Lung (tissue), 16 donors: ENCODE results near the gene TUBA1C. TPM values are rescaled to one million over a fixed set of nuclear protein-coding genes. Genes with fewer than 3 reads are reported as not detected.
A peak's percentile ranks its signal among the peaks of the same experiment; 100 is the strongest.

Experiments used
- ATAC-seq: fragments of 200-7000 bp; cut with Tn5 transposase; one replicate; pipeline ENCODE4 v1.9.1; 2020; ENCODE audit warnings: moderate number of reproducible peaks; ENCODE audit not compliant: insufficient read depth, low FRiP score
- DNase-seq, 3 donors: peaks; one replicate each; pipeline ENCODE4 v3.0.0-alpha.2; 2013 to 2017
- H3K27ac ChIP-seq, 2 donors: one replicate each; pipeline ENCODE4 v1.5.1; 2013; ENCODE audit warnings: mild to moderate bottlenecking in 2 of 2, moderate library complexity in 2 of 2, control low read depth in 1 of 2, inconsistent platforms in 1 of 2, low read depth in 1 of 2, low read length in 1 of 2
- H3K27me3 ChIP-seq, 3 donors: one replicate each; pipeline ENCODE4 v1.5.1; 2013; ENCODE audit warnings: low read length in 2 of 3; ENCODE audit not compliant: control insufficient read depth in 3 of 3, insufficient read depth in 3 of 3
- H3K36me3 ChIP-seq, 4 donors: one replicate each; pipeline ENCODE4 v1.5.1; 2013; ENCODE audit warnings: low read length in 4 of 4, mild to moderate bottlenecking in 1 of 4, moderate library complexity in 1 of 4; ENCODE audit not compliant: control insufficient read depth in 4 of 4, insufficient read depth in 4 of 4
- H3K4me1 ChIP-seq, 5 donors: one replicate each; pipeline ENCODE4 v1.5.1; 2013; ENCODE audit warnings: low read length in 5 of 5, mild to moderate bottlenecking in 2 of 5, moderate library complexity in 1 of 5; ENCODE audit not compliant: control insufficient read depth in 5 of 5, insufficient read depth in 5 of 5
- H3K4me3 ChIP-seq: one replicate; pipeline ENCODE4 v1.5.1; 2013; ENCODE audit warnings: mild to moderate bottlenecking, control low read depth, moderate library complexity
- H3K9ac ChIP-seq, 2 donors: one replicate each; pipeline ENCODE4 v1.5.1; 2013; ENCODE audit warnings: low read length in 2 of 2, control low read depth in 1 of 2; ENCODE audit not compliant: insufficient read depth in 1 of 2
- H3K9me3 ChIP-seq, 4 donors: one replicate each; pipeline ENCODE4 v1.5.1; 2013; ENCODE audit warnings: low read length in 3 of 4, mild to moderate bottlenecking in 1 of 4, moderate library complexity in 1 of 4; ENCODE audit not compliant: control insufficient read depth in 4 of 4, insufficient read depth in 3 of 4
- CTCF ChIP-seq: IDR thresholded peaks from 2 replicates; pipeline ENCODE4 v1.5.1; 2012; ENCODE audit warnings: mild to moderate bottlenecking; ENCODE audit errors: control extremely low read depth, extremely low read depth
- WGBS, 2 donors: extraction: QIAGEN DNeasy Blood & Tissue Kit; methylation state at CpG; one replicate each; pipeline ENCODE4 v1.1.7; 2013; 5-methylcytosine and 5-hydroxymethylcytosine counted together
- long read RNA-seq, 5 donors: transcript quantifications; one replicate each; lab custom pipeline, GENCODE V29; 2026
- polyA plus RNA-seq, 2 donors: library from polyadenylated mRNA; stranded (reverse); fragments of 200-250 nt; gene quantifications; one replicate each; pipeline ENCODE4 v1.2.1, GENCODE V29; 2013
- total RNA-seq, 2 donors: library from RNA; depleted of rRNA in 1 of 2; stranded (reverse); fragments of >200 nt in 1 of 2; gene quantifications; one replicate each; pipeline ENCODE4 v1.2.1, GENCODE V29; 2014 to 2021
- donor health status: control.
- donor health status: control.
- donor health status: Bipolar disorder and iron deficiency.
- donor health status: healthy.
- donor health status: DM: yes; HTN: yes; CAD: no.

The TUBA1C gene
- total RNA-seq, result 100 to 1,000 TPM in 1 of 2 donors, 10 to 100 TPM in 1; 54.3 to 224 TPM
- 100 to 1,000 TPM; 179 to 593 TPM for polyA plus RNA-seq
- long read RNA-seq, donor 1, transcript TUBA1C-201 (4 exons, 3,001 nt), result major isoform, 56 of 1,387 reads
- long read RNA-seq, donor 1, partial matches to known transcripts, result 1,020 of 1,387 reads
- long read RNA-seq, donor 1, other reads (novel, unspliced or antisense), result 310 of 1,387 reads
- long read RNA-seq, donor 2, transcript TUBA1C-201 (4 exons, 3,001 nt), result major isoform, 19 of 73 reads
- long read RNA-seq, donor 2, partial matches to known transcripts, result 9 of 73 reads
- long read RNA-seq, donor 2, other reads (novel, unspliced or antisense), result 42 of 73 reads
- long read RNA-seq, donor 3, transcript TUBA1C-201 (4 exons, 3,001 nt), result major isoform, 24 of 457 reads
- long read RNA-seq, donor 3, partial matches to known transcripts, result 391 of 457 reads
- long read RNA-seq, donor 3, other reads (novel, unspliced or antisense), result 41 of 457 reads
- long read RNA-seq, donor 4, transcript TUBA1C-203 (2 exons, 1,105 nt), result minor isoform, 5 of 843 reads
- long read RNA-seq, donor 4, transcript TUBA1C-201 (4 exons, 3,001 nt), result major isoform, 27 of 843 reads
- long read RNA-seq, donor 4, partial matches to known transcripts, result 550 of 843 reads
- long read RNA-seq, donor 4, other reads (novel, unspliced or antisense), result 259 of 843 reads
- long read RNA-seq, donor 5, transcript TUBA1C-201 (4 exons, 3,001 nt), result major isoform, 53 of 1,566 reads
- long read RNA-seq, donor 5, partial matches to known transcripts, result 1,179 of 1,566 reads
- long read RNA-seq, donor 5, other reads (novel, unspliced or antisense), result 330 of 1,566 reads

GRCh38 chr12:49264873-49265792, at the start of gene TUBA1C:
Gene TUBA1C (plus strand): TSS chr12:49265082. CDS start chr12:49265182, 100 bp downstream.
- peak within 1 kb of the TSS; percentile 88 to 99 for H3K27ac ChIP-seq
- no peaks in the 10 kb centered on the region for H3K27me3 ChIP-seq
- peaks cover 2 to 13% (median 6%) of the 10 kb centered on the region in 4 donors for H3K36me3 ChIP-seq
- no peak for TF ChIP-seq CTCF
- H3K4me1 ChIP-seq, result peaks cover 0 to 6% (median 1%) of the 10 kb centered on the region in 5 donors
- 1% methylated on average over 59 to 61 of the region's 61 CpGs for WGBS, 2 donors
- peak; percentile 92 for ATAC-seq
- peak; percentile 93 to 96 (median 93) for DNase-seq
- peak within 1 kb of the TSS; percentile 88 for H3K4me3 ChIP-seq
- H3K9me3 ChIP-seq, result no peaks in the 10 kb centered on the region
- H3K9ac ChIP-seq, result peak within 1 kb of the TSS in 1 of 2 donors; percentile 78

GRCh38 chr12:49219417-49220026, 45.4 kb upstream of the TUBA1C start:
- peaks cover 0 to 15% (median under 1%) of the 10 kb centered on the region in 5 donors for H3K4me1 ChIP-seq
- no peak overlapping the region for H3K4me3 ChIP-seq
- no peak overlapping the region for H3K9ac ChIP-seq
- H3K27me3 ChIP-seq, result no peaks in the 10 kb centered on the region
- H3K9me3 ChIP-seq, result no peaks in the 10 kb centered on the region
- WGBS, 2 donors, result 89 to 91% methylated on average over 11 of the region's 11 CpGs
- DNase-seq (no peak), ATAC-seq (no peak)
- H3K27ac ChIP-seq, result no peak overlapping the region
- no peaks in the 10 kb centered on the region for H3K36me3 ChIP-seq
- TF ChIP-seq CTCF, result no peak

- WGBS, 2 donors, result 50 to 72% methylated on average over 4 of the region's 4 CpGs
- no peak overlapping the region for H3K27ac ChIP-seq
- H3K27me3 ChIP-seq, result no peaks in the 10 kb centered on the region
- DNase-seq (no peak), ATAC-seq (no peak)
- TF ChIP-seq CTCF, result no peak
- H3K4me3 ChIP-seq, result no peak overlapping the region
- peaks cover 0 to 5% (median 2%) of the 10 kb centered on the region in 5 donors for H3K4me1 ChIP-seq
- no peaks in the 10 kb centered on the region for H3K36me3 ChIP-seq
- no peak overlapping the region for H3K9ac ChIP-seq
- no peaks in the 10 kb centered on the region for H3K9me3 ChIP-seq
These were observed 43.9 kb upstream of the TUBA1C start for GRCh38 chr12:49220972-49221371.
